ENCODE results near the gene LRRC8A. TPM values are rescaled to one million over a fixed set of nuclear protein-coding genes. Genes with fewer than 3 reads are reported as not detected.

LRRC8A gene
- polyA plus RNA-seq, 1 of the 3 experiments (the other 2 are of a cell fraction): 30.4 TPM

- H3K27me3 ChIP-seq (ENCODE audit: insufficient read depth): no peaks in the 10 kb centered on the region
- no peak overlapping the region for H3K4me2 ChIP-seq
- 89% methylated on average over 2 of the region's 2 CpGs for WGBS (ENCODE audit: low lambda C conversion rate)
- no peak for TF ChIP-seq TAF1 (IDR thresholded peaks at IDR 0.05; ENCODE audit: borderline replicate concordance, low read depth, low read length)
- no peak for TF ChIP-seq CHD2 (IDR thresholded peaks at IDR 0.05; ENCODE audit: low read length, partially characterized antibody)
- TF ChIP-seq FOSL2 (IDR thresholded peaks at IDR 0.05; ENCODE audit: borderline replicate concordance, low read depth): no peak
- no peak for TF ChIP-seq EP300 (IDR thresholded peaks at IDR 0.05; ENCODE audit: borderline replicate concordance in 1 of 2, low read depth in 1 of 2, low read length in 1 of 2)
- TF ChIP-seq IRF3 (IDR thresholded peaks at IDR 0.05; ENCODE audit: low read depth, low read length): no peak
- no peak for TF ChIP-seq SIN3A (IDR thresholded peaks at IDR 0.05; ENCODE audit: borderline replicate concordance, low read depth, low read length)
- no peak for TF ChIP-seq SMC3 (IDR thresholded peaks at IDR 0.05; ENCODE audit: low read depth, low read length)
- no peak for TF ChIP-seq YY1 (IDR thresholded peaks at IDR 0.05; ENCODE audit: low read depth)
- TF ChIP-seq PBX3 (IDR thresholded peaks at IDR 0.05): no peak
- TF ChIP-seq USF1 (IDR thresholded peaks at IDR 0.05; ENCODE audit: borderline replicate concordance, low read depth): no peak
- TF ChIP-seq REST (IDR thresholded peaks at IDR 0.05; ENCODE audit: low read depth, low read length): no peak
- no peak for TF ChIP-seq USF2 (IDR thresholded peaks at IDR 0.05; ENCODE audit: borderline replicate concordance, low read depth, low read length)
- no peak for TF ChIP-seq TEAD4 (IDR thresholded peaks at IDR 0.05; ENCODE audit: borderline replicate concordance, insufficient read depth)
- TF ChIP-seq RXRA (IDR thresholded peaks at IDR 0.05; ENCODE audit: borderline replicate concordance, low read depth): no peak
- TF ChIP-seq GATA2 (CRISPR knock-in tag; IDR thresholded peaks at IDR 0.05): no peak
- no peak for TF ChIP-seq RAD21 (IDR thresholded peaks at IDR 0.05; ENCODE audit: low read length)
- no peak for TF ChIP-seq GABPA (IDR thresholded peaks at IDR 0.05; ENCODE audit: low read depth)
- TF ChIP-seq TCF12 (IDR thresholded peaks at IDR 0.05): no peak
- peaks cover 4 to 35% of the 10 kb centered on the region in 2 experiments for H3K36me3 ChIP-seq (replicated peaks in 1 of 2; ENCODE audit: control insufficient read depth in 1 of 2, insufficient read depth in 2 of 2, low read length in 1 of 2)
- H3K27ac ChIP-seq (ENCODE audit: low read depth in 2 of 2, low read length in 1 of 2): no peak overlapping the region
- ChIA-PET CTCF (interaction anchor here (1.2 kb wide), 1 partner anchor 34 kb away, joined by 3 read pairs; no protein-coding TSS in a partner anchor), POLR2A (no interaction called here)
- no peaks in the 10 kb centered on the region for H3K9me3 ChIP-seq
- peaks cover 2 to 15% of the 10 kb centered on the region in 2 experiments; a peak in 3 of 4 replicates for H3K4me1 ChIP-seq (ENCODE audit: control insufficient read depth in 1 of 2, insufficient read depth in 2 of 2, low read depth in 1 of 2, low read length in 1 of 2)
- no peaks in the 10 kb centered on the region for H3K9me2 ChIP-seq
- peaks cover 93% of the 10 kb centered on the region for H3K79me2 ChIP-seq (ENCODE audit: insufficient read depth)
- no peak overlapping the region for H3K9ac ChIP-seq
- peaks cover 6% of the 10 kb centered on the region for H3F3A ChIP-seq (replicated peaks; ENCODE audit: insufficient read depth)
- no peak for DNase-seq
- no peak overlapping the region for H2AFZ ChIP-seq (ENCODE audit: low read depth)
- H4K20me1 ChIP-seq (ENCODE audit: insufficient read depth): no peaks in the 10 kb centered on the region
- H3K4me3 ChIP-seq (ENCODE audit: low read depth in 2 of 2, low read length in 1 of 2): no peak overlapping the region
Observed at GRCh38 chr9:128894764-128895163, 12.8 kb downstream of the LRRC8A start.
